PC-3 (cell line): ENCODE results near the gene SLC22A3.

Source experiments
- EZH2 ChIP-seq: fragments of 300-600 bp; sonication (generic); IDR thresholded peaks from one replicate; pipeline ENCODE4 v1.6.1; 2017; ENCODE audit warnings: antibody characterized with exemption, mild to moderate bottlenecking, low read length; ENCODE audit not compliant: unreplicated experiment
- TF ChIP-seq, protein P1 (sequence below): fragments of 300-600 bp; sonication (generic); conservative IDR thresholded peaks from 2 replicates; pipeline ENCODE4 v1.5.1; 2017; ENCODE audit warnings: antibody characterized with exemption, low read depth, mild to moderate bottlenecking, low read length

DNA sequence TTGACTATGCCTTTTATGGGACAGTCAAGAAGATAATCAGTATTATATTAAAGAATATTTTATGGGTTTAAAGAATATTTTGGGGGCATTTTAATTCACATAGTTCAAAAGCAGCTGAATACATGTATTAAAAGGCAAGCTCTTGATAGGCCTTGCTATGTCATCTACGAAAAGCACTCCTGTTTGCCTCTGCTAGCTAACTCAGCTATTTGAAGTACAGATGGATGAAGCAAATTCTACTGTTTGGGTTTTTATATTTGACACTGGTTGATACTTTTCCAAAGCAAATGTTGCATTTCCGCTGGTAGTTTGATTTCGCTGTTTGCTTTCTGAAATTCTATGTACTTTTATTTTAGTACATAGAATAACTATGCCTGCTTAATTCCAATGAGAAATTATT, 47.0 kb downstream of the SLC22A3 start:
- TF ChIP-seq, protein P1, sequence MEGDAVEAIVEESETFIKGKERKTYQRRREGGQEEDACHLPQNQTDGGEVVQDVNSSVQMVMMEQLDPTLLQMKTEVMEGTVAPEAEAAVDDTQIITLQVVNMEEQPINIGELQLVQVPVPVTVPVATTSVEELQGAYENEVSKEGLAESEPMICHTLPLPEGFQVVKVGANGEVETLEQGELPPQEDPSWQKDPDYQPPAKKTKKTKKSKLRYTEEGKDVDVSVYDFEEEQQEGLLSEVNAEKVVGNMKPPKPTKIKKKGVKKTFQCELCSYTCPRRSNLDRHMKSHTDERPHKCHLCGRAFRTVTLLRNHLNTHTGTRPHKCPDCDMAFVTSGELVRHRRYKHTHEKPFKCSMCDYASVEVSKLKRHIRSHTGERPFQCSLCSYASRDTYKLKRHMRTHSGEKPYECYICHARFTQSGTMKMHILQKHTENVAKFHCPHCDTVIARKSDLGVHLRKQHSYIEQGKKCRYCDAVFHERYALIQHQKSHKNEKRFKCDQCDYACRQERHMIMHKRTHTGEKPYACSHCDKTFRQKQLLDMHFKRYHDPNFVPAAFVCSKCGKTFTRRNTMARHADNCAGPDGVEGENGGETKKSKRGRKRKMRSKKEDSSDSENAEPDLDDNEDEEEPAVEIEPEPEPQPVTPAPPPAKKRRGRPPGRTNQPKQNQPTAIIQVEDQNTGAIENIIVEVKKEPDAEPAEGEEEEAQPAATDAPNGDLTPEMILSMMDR = no peak
- TF ChIP-seq EZH2 = no peak
